Endometrial microvascular endothelial cells (primary cell): Measurements from ENCODE around the gene IL23R. TPM values are rescaled to one million over a fixed set of nuclear protein-coding genes. Genes with fewer than 3 reads are reported as not detected.

ENCODE experiments used
- in situ Hi-C: cut with HindIII; loops from 2 replicates; pipeline ENCODE4 v1.10.0; 2017; ENCODE audit warnings: low sequenced_read_pairs, low pct_unique_long_range_greater_than_20kb; ENCODE audit errors: inconsistent ontology term
- total RNA-seq: library from RNA; depleted of rRNA; stranded (reverse); fragments of >200 nt; gene quantifications from one replicate; pipeline ENCODE4 v1.2.3, GENCODE V29; 2015; ENCODE audit errors: inconsistent ontology term

The IL23R gene
- total RNA-seq, 1 donor from 2014 or later = not detected

DNA sequence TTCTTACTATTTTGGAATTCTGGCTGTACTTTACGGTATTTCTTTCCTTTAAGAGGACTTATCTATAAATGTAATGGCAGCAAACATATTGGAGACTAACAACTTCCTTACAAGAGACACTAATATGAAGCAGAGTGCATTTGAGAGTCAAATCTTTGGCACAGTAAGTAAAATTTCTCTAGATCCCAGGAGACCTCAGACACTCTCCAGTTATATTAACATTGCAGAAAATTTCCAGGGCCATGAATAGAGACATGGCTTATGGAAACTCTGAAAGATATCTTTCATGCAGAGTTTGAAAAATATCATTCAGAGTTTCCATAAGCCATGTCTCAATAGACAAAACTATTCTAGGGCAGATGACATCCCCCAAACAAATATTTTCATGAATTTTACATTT, 51.2 kb downstream of the IL23R start:
- in situ Hi-C loops = no loop called here

DNA sequence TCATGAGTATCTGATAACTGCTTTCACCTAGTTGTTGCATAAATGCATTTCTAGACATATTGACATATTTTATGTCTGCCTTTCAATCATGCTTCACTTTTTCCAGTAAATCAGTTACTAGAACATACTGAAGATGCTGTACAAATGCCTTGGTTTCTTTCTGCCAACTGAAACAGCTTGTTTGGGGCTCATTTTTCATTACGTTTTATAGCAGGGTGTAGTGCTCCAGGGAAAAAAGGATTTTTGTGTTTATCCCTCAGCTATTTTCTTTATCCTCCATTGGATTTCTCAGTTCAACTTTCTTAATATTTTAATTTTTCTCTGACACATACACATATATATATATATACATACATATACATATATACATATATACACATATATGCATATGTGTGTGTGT, 51.7 kb downstream of the IL23R start:
- in situ Hi-C loops = no loop called here

- in situ Hi-C loops = no loop called here
Measured at GRCh38 chr1:67224856-67225255, 58.6 kb downstream of the IL23R start.

DNA sequence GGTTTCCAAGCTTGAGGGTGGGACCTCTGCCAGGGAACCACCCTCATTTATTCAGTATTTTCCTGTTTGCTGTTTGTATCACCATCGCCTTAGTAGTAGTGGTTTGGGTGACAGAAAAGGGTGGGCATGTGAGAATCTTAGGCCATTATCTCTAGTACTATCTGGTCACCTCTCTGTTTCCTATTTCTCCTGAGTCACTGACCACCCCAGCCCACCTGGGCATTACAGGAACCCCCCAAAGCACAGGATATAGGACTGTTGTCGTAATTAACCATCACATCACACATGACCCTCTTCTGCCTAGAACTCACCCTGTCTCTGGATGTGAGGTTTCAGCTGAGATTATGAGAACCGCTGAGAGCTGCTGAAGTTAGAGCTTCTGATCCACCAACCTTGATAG, 60.4 kb downstream of the IL23R start:
- in situ Hi-C loops = no loop called here

- in situ Hi-C loops = no loop called here
Measured at GRCh38 chr1:67227196-67227595, 60.9 kb downstream of the IL23R start.

- in situ Hi-C loops = no loop called here
Measured at GRCh38 chr1:67228791-67229190, 62.5 kb downstream of the IL23R start.

DNA sequence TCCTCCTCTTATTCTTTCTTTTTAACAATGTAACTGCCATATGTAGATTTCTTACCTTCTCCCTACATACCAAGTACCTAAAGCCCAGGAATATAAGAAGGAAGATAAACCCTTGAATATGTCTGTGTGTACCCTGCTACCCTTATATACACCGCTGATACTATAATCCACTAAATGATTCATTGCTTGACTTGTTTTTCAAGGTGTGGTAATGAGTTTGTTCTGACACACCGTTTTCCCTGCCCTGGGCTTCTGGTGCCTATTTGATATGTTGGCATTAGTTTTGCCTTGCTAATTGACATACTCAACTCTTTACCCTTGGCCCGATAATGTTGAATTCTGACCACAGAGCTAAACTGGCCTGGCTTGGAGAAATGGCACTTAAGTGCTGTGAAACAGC, 64.3 kb downstream of the IL23R start:
- in situ Hi-C loops = no loop called here

DNA sequence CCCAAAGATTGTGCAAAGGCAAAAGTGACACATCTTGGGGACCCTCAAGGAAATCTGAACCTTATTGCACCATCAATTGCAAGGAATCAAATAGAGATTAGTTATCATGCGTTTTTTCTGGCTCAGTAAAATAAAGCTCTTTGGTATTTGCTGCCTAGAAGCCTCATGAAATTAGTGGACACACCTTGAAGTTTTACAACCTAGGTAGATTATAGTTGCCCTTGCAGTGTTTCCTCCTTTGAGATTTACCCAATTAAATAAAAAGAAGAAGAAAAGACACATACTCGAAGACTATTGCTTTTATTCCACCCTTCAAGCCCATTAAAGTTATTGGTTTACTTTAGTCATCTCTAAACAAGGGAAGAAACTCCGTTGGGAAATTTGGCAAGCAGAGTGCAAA, 70.0 kb downstream of the IL23R start:
- in situ Hi-C loops = no loop called here

- in situ Hi-C loops = no loop called here
Measured at GRCh38 chr1:67239738-67240137, 73.5 kb downstream of the IL23R start.

DNA sequence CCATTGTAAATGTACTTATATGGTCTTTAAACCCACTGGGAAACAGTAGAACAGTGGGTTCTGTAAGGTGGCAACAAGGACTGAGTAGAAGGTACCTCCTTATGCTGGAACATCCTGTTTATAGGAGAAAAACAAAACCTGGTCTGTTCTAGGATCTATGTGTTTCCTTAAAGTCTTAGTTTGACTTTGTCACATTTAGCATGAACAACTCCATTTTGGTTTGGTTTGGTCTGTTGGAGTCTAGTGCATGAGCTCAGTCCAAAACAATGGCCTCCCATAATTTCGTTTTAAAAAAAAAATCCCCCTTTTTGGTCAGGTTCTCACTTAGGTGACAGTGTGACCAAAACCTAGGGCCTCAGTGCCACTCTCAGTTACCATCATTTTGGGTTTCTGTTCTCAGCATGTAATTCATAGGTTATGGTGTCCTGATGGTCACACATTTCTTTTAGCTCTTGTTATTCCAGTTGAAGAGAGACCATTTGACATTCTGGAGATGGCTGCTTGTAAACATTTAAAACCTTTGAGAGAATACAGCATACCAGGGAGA, 75.0 kb downstream of the IL23R start:
- in situ Hi-C loops = no loop called here

- in situ Hi-C loops = no loop called here
Measured at GRCh38 chr1:67242016-67242415, 75.8 kb downstream of the IL23R start.

DNA sequence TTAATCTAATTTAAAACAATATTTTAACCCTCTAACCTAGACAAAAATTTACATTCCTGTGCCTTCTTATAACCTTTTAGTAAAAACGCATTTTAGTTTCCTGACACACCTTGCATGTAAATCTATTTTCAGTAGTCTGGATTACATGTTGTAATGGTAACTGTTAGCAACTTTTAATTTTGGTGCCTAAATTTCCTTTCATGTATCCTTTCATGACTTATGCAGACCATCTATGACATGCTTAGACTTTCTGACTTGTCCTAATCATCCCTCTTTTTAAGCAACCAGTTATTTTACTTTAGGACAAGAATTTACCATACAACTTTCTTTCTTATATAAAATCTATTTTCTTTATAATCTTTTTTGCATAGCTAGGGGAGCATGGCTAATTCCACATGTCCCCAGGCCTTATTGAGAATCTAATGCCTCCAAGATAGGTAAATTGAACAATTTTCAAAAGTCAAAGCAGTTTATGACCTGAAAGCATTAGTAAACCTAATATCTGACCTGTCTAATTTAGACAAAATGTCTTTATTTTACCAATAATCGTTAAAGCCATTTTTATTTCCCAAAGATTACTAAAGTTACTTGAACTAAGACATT, 83.9 kb downstream of the IL23R start:
- in situ Hi-C loops = no loop called here

DNA sequence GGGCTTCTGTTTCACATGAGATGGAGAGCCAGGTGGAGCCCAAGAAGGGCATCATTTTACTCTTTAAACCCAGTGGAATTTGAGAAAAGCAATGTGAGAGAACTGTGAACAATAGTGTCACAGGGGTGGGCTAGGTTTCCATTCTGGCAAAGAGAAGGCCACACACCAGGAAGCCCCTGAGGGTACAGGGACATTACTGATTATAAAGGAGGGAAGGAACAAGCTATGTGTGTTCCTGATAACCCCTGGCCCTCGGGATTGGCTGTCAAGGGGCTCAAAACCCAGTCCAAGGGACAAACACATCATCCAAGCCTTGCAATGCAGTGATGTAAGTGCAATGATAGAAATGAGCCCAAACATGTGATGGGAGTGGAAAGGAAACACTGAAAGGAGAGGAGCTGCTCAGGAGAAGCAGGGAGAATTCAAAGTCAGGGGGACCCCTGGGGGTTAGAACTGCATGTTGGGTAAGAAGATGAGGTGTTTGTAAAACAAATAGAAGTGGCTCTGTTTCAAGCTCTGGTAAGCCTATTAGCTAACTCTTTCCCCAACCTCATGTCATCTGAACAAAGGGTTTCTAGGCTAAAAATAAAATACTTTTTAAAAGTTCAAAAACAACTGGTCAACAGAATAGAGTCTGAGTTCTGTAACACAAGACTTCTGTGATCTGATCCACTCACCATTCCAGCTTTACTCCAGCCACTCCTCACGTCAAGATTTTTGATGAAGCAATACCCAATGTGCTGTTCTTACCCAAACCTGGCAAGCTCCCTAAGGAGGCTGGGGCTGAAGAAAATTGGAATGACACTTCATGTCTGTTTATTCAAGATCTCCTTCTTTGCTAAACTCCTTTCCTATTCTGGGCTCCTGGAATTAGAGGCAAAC, 90.3 kb downstream of the IL23R start:
- in situ Hi-C loops = no loop called here

GRCh38 chr1:67257173-67257535, 90.9 kb downstream of the IL23R start:
- in situ Hi-C loops = no loop called here

- in situ Hi-C loops = no loop called here
Measured at GRCh38 chr1:67261680-67262079, 95.4 kb downstream of the IL23R start.

DNA sequence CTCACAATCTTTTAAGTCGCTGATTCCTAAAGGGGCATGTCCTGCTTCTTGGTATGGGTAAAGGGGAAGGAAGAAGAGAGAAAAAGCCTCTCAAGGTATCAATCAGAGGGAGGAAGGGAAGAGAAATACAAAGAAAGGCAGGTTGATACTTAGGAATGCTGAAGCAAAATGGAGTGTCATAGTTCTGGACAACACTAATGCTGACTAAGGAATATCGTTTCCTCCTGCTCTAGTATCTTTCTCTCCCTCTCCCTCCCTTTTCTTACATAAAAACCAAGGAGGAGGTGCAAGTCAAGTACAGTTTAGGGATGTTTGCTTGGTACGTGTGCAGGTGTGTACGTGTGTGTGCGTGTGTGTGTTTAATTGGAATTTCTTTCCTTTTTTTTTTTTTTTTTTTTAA, 96.5 kb downstream of the IL23R start:
- in situ Hi-C loops = no loop called here

DNA sequence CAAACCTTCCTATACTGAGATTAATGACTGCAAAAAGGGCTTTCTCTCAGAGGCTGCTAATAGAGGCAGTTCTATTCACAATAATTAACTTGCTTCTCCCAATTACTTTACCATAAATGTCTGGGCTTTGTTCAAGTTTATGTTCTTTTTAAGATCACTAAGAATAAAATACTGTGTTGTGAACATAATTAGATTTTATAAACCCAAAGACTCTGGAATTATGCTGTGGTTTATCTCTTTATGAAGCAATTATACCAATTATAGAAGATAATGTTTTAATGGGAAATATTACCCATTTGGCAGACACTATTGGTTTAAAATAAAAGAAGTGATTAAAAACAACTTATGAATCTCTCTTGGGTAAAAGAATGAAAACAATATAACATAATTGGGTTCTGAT, 97.9 kb downstream of the IL23R start:
- in situ Hi-C loops = no loop called here

DNA sequence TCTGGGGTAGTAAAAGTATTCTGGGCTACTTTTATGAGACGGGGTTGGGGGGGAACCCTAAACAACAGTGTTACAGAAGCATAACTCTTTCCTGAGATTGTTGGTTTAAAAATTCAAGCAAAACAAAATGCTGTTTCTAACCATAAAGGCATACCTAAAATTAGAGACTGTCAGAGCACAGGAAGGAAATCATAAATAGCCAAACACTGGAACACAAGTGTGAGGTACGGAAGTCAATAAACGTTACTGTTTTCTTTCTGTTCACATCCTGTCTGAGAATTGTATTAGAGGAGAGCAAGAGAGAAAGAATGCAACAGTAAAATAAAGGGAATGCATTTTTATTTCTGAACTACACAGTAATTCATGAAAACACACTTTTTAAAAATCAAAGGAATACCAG, 98.6 kb downstream of the IL23R start:
- in situ Hi-C loops = no loop called here

DNA sequence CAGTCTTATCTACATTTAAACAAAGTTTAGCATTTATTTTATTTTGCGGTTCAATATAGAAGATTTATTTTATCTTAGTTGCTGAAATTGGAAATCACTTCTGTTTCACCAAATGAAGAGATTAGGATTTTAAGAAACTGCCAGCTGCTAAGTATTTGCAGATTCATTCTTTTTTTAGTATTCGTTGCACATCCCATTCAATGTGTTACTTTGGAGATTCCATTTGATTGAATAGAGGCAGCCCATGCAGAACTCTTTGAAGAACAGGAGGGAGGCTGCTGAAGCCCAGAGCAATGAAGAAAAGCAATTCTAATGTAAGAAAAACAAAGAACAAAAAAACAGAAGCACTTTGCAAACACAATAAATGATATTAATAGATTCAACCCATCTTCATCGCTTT, 102.8 kb downstream of the IL23R start:
- in situ Hi-C loops = no loop called here

- in situ Hi-C loops = no loop called here
Measured at GRCh38 chr1:67270541-67270940, 104.3 kb downstream of the IL23R start.
